WTC11 (cell line): Measurements from ENCODE around the gene EDN3. TPM values are rescaled to one million over a fixed set of nuclear protein-coding genes. Genes with fewer than 3 reads are reported as not detected.

Source experiments
- ATAC-seq: fragments of 200-7000 bp; cut with Tn5 transposase; 2 replicates; pipeline ENCODE4 v1.10.0; 2021; ENCODE audit warnings: mild to moderate bottlenecking, moderate library complexity
- CTCF ChIA-PET: fragments of 300-600 bp; sonication (Branson Sonifier 250); formaldehyde crosslinking; loops from one replicate; lab custom pipeline; 2021; ENCODE audit warnings: antibody characterized with exemption; lab: Charles Lee
- POLR2A ChIA-PET: fragments of 350-600 bp; sonication (Branson Sonifier 250); formaldehyde crosslinking; loops from one replicate; lab custom pipeline; 2021; ENCODE audit warnings: antibody characterized with exemption; lab: Charles Lee
- DNase-seq: peaks from one replicate; pipeline ENCODE4 v3.0.0; 2021; ENCODE audit warnings: low spot score
- H3K27ac Mint-ChIP-seq: 2 replicates; pipeline ENCODE4 v1.8.0; 2021; ENCODE audit warnings: mixed read lengths
- H3K27me3 Mint-ChIP-seq: 2 replicates; pipeline ENCODE4 v1.8.0; 2021; ENCODE audit warnings: low read depth, mild to moderate bottlenecking, moderate library complexity, mixed read lengths
- H3K36me3 Mint-ChIP-seq: 2 replicates; pipeline ENCODE4 v1.8.0; 2021; ENCODE audit warnings: mixed read lengths
- H3K4me1 Mint-ChIP-seq: 2 replicates; pipeline ENCODE4 v1.8.0; 2022; ENCODE audit warnings: mixed read lengths
- H3K4me3 Mint-ChIP-seq: 2 replicates; pipeline ENCODE4 v1.8.0; 2021; ENCODE audit warnings: mild to moderate bottlenecking, moderate library complexity, mixed read lengths
- H3K9me3 Mint-ChIP-seq: 2 replicates; pipeline ENCODE4 v1.8.0; 2021; ENCODE audit warnings: mixed read lengths
- ATF6 ChIP-seq: sonication (generic); formaldehyde crosslinking; IDR thresholded peaks from 2 replicates; pipeline ENCODE4 v1.8.1; 2023; ENCODE audit warnings: mild to moderate bottlenecking, missing genetic modification reagents
- CREM ChIP-seq: sonication (generic); formaldehyde crosslinking; IDR thresholded peaks from 2 replicates; pipeline ENCODE4 v1.8.1; 2022; ENCODE audit warnings: mild to moderate bottlenecking, missing genetic modification reagents, moderate library complexity
- CTCF ChIP-seq: fragments of 200-600 bp; IDR thresholded peaks from 2 replicates; pipeline ENCODE4 v1.8.0; 2022; ENCODE audit warnings: antibody characterized with exemption
- E2F1 ChIP-seq: sonication (generic); formaldehyde crosslinking; IDR thresholded peaks from 2 replicates; pipeline ENCODE4 v1.8.0; 2022; ENCODE audit warnings: mild to moderate bottlenecking, missing genetic modification reagents
- ETV6 ChIP-seq: sonication (generic); formaldehyde crosslinking; IDR thresholded peaks from 2 replicates; pipeline ENCODE4 v1.8.1; 2022; ENCODE audit warnings: mild to moderate bottlenecking, missing genetic modification reagents
- GTF2I ChIP-seq: fragments of 250-450 bp; sonication (Bioruptor Pico); conservative IDR thresholded peaks from 2 replicates; pipeline ENCODE4 v1.4.0; 2021; ENCODE audit warnings: mild to moderate bottlenecking
- JAZF1 ChIP-seq: fragments of 250-450 bp; sonication (Bioruptor Pico); IDR thresholded peaks from 2 replicates; pipeline ENCODE4 v1.9.0; 2021; ENCODE audit warnings: moderate library complexity, mild to moderate bottlenecking, inconsistent platforms
- JUN ChIP-seq: sonication (generic); formaldehyde crosslinking; IDR thresholded peaks from 2 replicates; pipeline ENCODE4 v1.8.0; 2023; ENCODE audit warnings: mild to moderate bottlenecking, missing genetic modification reagents
- KAT7 ChIP-seq: sonication (generic); formaldehyde crosslinking; IDR thresholded peaks from 2 replicates; pipeline ENCODE4 v1.8.1; 2023; ENCODE audit warnings: missing genetic modification reagents, mild to moderate bottlenecking, borderline replicate concordance
- NFE2L1 ChIP-seq: sonication (generic); formaldehyde crosslinking; IDR thresholded peaks from 2 replicates; pipeline ENCODE4 v1.8.1; 2023; ENCODE audit warnings: missing genetic modification reagents
- NFYB ChIP-seq: sonication (generic); formaldehyde crosslinking; conservative IDR thresholded peaks from 2 replicates; pipeline ENCODE4 v1.8.0; 2022; ENCODE audit warnings: low read depth, missing genetic modification reagents
- NR2C2 ChIP-seq: sonication (generic); formaldehyde crosslinking; IDR thresholded peaks from 2 replicates; pipeline ENCODE4 v1.8.0; 2022; ENCODE audit warnings: mild to moderate bottlenecking, missing genetic modification reagents
- OVOL2 ChIP-seq: fragments of 250-450 bp; sonication (Bioruptor Pico); IDR thresholded peaks from 2 replicates; pipeline ENCODE4 v1.9.0; 2021; ENCODE audit warnings: mild to moderate bottlenecking, borderline replicate concordance
- PRDM15 ChIP-seq: sonication (generic); formaldehyde crosslinking; IDR thresholded peaks from 2 replicates; pipeline ENCODE4 v1.8.0; 2022; ENCODE audit warnings: missing genetic modification reagents
- SP1 ChIP-seq: sonication (generic); formaldehyde crosslinking; conservative IDR thresholded peaks from 2 replicates; pipeline ENCODE4 v1.8.1; 2022; ENCODE audit warnings: missing genetic modification reagents
- ZNF121 ChIP-seq: sonication (generic); formaldehyde crosslinking; IDR thresholded peaks from 2 replicates; pipeline ENCODE4 v1.8.0; 2023; ENCODE audit warnings: missing genetic modification reagents
- ZNF263 ChIP-seq: sonication (generic); formaldehyde crosslinking; IDR thresholded peaks from 2 replicates; pipeline ENCODE4 v1.8.1; 2022; ENCODE audit warnings: low read depth, mild to moderate bottlenecking, moderate library complexity, missing genetic modification reagents
- ZNF416 ChIP-seq: fragments of 250-450 bp; sonication (Bioruptor Pico); IDR thresholded peaks from 2 replicates; pipeline ENCODE4 v1.9.0; 2021; ENCODE audit warnings: mild to moderate bottlenecking, inconsistent platforms
- ZNF423 ChIP-seq: fragments of 250-450 bp; sonication (Bioruptor Pico); IDR thresholded peaks from 2 replicates; pipeline ENCODE4 v2.1.2; 2022; ENCODE audit warnings: mild to moderate bottlenecking, moderate library complexity
- ZNF512 ChIP-seq: sonication (generic); formaldehyde crosslinking; IDR thresholded peaks from 2 replicates; pipeline ENCODE4 v1.8.1; 2022; ENCODE audit warnings: missing genetic modification reagents, borderline replicate concordance
- total RNA-seq: library from RNA; stranded (reverse); gene quantifications from 3 replicates; pipeline ENCODE4 v1.2.3, GENCODE V29; 2021

The EDN3 gene
- total RNA-seq, 1 experiment from 2014 or later, result 0.13 TPM

GRCh38 chr20:59331721-59332329 lies 31.4 kb downstream of the EDN3 start:
- DNase-seq, result no peak
- POLR2A ChIA-PET, result no interaction called here
- H3K4me1 Mint-ChIP-seq, result no peaks in the 10 kb centered on the region
- peaks cover 4% of the 10 kb centered on the region; the same call in 1 of the 2 replicates for H3K27me3 Mint-ChIP-seq
- H3K9me3 Mint-ChIP-seq, result no peaks in the 10 kb centered on the region
- CTCF ChIA-PET, result no interaction called here
- H3K27ac Mint-ChIP-seq, result no peak overlapping the region
- no peak for ATAC-seq
- no peak overlapping the region for H3K4me3 Mint-ChIP-seq
- TF ChIP-seq CREM (CRISPR knock-in tag), result no peak
- no peak for TF ChIP-seq NR2C2 (CRISPR knock-in tag)
- TF ChIP-seq NFYB (CRISPR knock-in tag), result no peak
- no peak for TF ChIP-seq JUN (CRISPR knock-in tag)
- TF ChIP-seq ZNF423 (CRISPR knock-in tag), result no peak
- no peak for TF ChIP-seq ZNF263
- no peak for TF ChIP-seq ETV6 (CRISPR knock-in tag)
- no peak for TF ChIP-seq ZNF121
- TF ChIP-seq PRDM15 (CRISPR knock-in tag), result no peak
- no peak for TF ChIP-seq GTF2I (CRISPR knock-in tag)
- no peak for TF ChIP-seq ATF6
- TF ChIP-seq SP1, result no peak
- no peak for TF ChIP-seq ZNF416 (CRISPR knock-in tag)
- no peak for TF ChIP-seq JAZF1 (CRISPR knock-in tag)
- TF ChIP-seq E2F1 (CRISPR knock-in tag), result no peak
- no peak for TF ChIP-seq ZNF512 (CRISPR knock-in tag)
- no peak for TF ChIP-seq KAT7 (CRISPR knock-in tag)
- TF ChIP-seq NFE2L1, result no peak
- no peak for TF ChIP-seq CTCF
- no peak for TF ChIP-seq OVOL2
- TF ChIP-seq, all 79 proteins: peak for 0
- no peaks in the 10 kb centered on the region for H3K36me3 Mint-ChIP-seq
